Esophagus muscularis mucosa (tissue), 3 donors: ENCODE results near the gene PDGFD.

ENCODE experiments used
- CTCF ChIP-seq, 3 experiments: fragments of 200-600 bp in 2 of 3; fragments of 450-650 bp in 1 of 3; sonication (generic) in 2 of 3; IDR thresholded peaks; one replicate each; pipeline ENCODE4 v1.5.1; 2017 to 2019; ENCODE audit warnings: antibody characterized with exemption in 3 of 3, mild to moderate bottlenecking in 2 of 3, moderate library complexity in 1 of 3
- POLR2A ChIP-seq: fragments of 450-650 bp; IDR thresholded peaks from one replicate; pipeline ENCODE4 v1.6.1; 2017; ENCODE audit warnings: antibody characterized with exemption, moderate library complexity, mild to moderate bottlenecking, low read depth
- POLR2AphosphoS5 ChIP-seq, 2 donors: sonication (generic); formaldehyde crosslinking; IDR thresholded peaks; one replicate each; pipeline ENCODE4 v1.6.1; 2017; ENCODE audit warnings: antibody characterized with exemption in 2 of 2

GRCh38 chr11:103892603-103893002 lies 271.3 kb downstream of the PDGFD start:
- TF ChIP-seq POLR2A (no peak), CTCF (IDR thresholded peaks at IDR 0.05) (no peak), POLR2AphosphoS5 (IDR thresholded peaks at IDR 0.05) (no peak)
